Lower lobe of right lung (tissue), 2 donors: Measurements from ENCODE around the gene HSPG2. TPM values are rescaled to one million over a fixed set of nuclear protein-coding genes. Genes with fewer than 3 reads are reported as not detected.

ENCODE experiments used
- ATAC-seq, 2 donors: fragments of 200-7000 bp; cut with Tn5 transposase; one replicate each; pipeline ENCODE4 v1.9.1; 2020 to 2022; ENCODE audit warnings: mild to moderate bottlenecking in 2 of 2, moderate library complexity in 2 of 2
- DNase-seq: peaks from one replicate; pipeline ENCODE4 v3.0.0-alpha.2; 2020
- H3K27ac ChIP-seq: fragments of 200-600 bp; one replicate; pipeline ENCODE4 v1.8.0; 2022
- H3K27me3 ChIP-seq: fragments of 200-600 bp; one replicate; pipeline ENCODE4 v1.8.0; 2022; ENCODE audit warnings: low read depth
- H3K36me3 ChIP-seq: fragments of 200-600 bp; one replicate; pipeline ENCODE4 v1.8.0; 2022; ENCODE audit warnings: mild to moderate bottlenecking
- H3K4me1 ChIP-seq: fragments of 200-600 bp; one replicate; pipeline ENCODE4 v1.8.0; 2022
- H3K4me3 ChIP-seq: fragments of 200-600 bp; one replicate; pipeline ENCODE4 v1.8.0; 2022; ENCODE audit warnings: mild to moderate bottlenecking
- H3K9me3 ChIP-seq: fragments of 200-600 bp; one replicate; pipeline ENCODE4 v1.8.0; 2022
- CTCF ChIP-seq: fragments of 200-600 bp; IDR thresholded peaks from one replicate; pipeline ENCODE4 v1.8.0; 2022; ENCODE audit warnings: antibody characterized with exemption, mild to moderate bottlenecking
- intact Hi-C: fragments of 100-400 bp; cut with DNase I; formaldehyde crosslinking; loops from one replicate; pipeline ENCODE4 v1.11.0; 2022
- total RNA-seq: library from RNA; stranded (reverse); fragmentation: NEBNext Ultra II Directional; extraction: Animal tissue kit (Norgen Biotek cat#: 25700); gene quantifications from one replicate; pipeline ENCODE4 v1.2.1, GENCODE V29; 2021
- donor health status: DM: no; HTN: yes; CAD: no; lungs with severe emphysema.

HSPG2 gene
- total RNA-seq, 1 donor from 2014 or later, result 216 TPM

- peaks cover 74% of the 10 kb centered on the region for H3K36me3 ChIP-seq
- no peak for TF ChIP-seq CTCF
These were observed 71.0 kb downstream of the HSPG2 start for GRCh38 chr1:21865943-21866706.

DNA sequence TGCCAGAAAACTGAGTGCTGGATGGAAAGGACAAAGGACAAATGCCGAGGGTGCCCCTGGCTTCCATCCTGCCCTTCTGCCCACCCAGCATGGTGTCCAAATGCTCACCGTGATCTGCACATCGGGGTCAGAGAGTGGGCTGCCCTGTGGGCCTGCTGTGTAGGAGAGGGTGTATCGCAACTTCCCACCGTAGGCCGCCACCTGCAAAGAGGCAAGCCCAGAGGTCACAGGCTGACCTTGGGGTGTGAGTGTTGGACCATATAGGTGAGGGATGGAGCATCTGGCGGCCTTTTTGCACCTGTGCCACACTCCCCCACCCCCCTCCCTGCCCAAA lies 71.5 kb downstream of the HSPG2 start:
- ATAC-seq, result no peak
- intact Hi-C loops, result no loop called here
- no peak for DNase-seq
- no peaks in the 10 kb centered on the region for H3K27me3 ChIP-seq
- no peaks in the 10 kb centered on the region for H3K4me1 ChIP-seq
- H3K4me3 ChIP-seq, result no peak overlapping the region
- peaks cover 74% of the 10 kb centered on the region for H3K36me3 ChIP-seq
- H3K9me3 ChIP-seq, result no peaks in the 10 kb centered on the region
- TF ChIP-seq CTCF, result no peak
- no peak overlapping the region for H3K27ac ChIP-seq

More at GRCh38 chr1:21865943-21866706, 71.0 kb downstream of the HSPG2 start:
- Histone ChIP-seq H3K27me3 (no peaks in the 10 kb centered on the region), H3K4me1 (no peaks in the 10 kb centered on the region), H3K27ac (no peak overlapping the region), H3K9me3 (no peaks in the 10 kb centered on the region), H3K4me3 (no peak overlapping the region)
- no peak for ATAC-seq
- no peak for DNase-seq
- intact Hi-C loops, result no loop called here

- ATAC-seq, result no peak
- Histone ChIP-seq H3K4me3 (no peak overlapping the region), H3K4me1 (no peaks in the 10 kb centered on the region), H3K27me3 (no peaks in the 10 kb centered on the region), H3K9me3 (no peaks in the 10 kb centered on the region), H3K27ac (no peak overlapping the region), H3K36me3 (peaks cover 75% of the 10 kb centered on the region)
- intact Hi-C loops, result no loop called here
- peak; percentile 41 for DNase-seq
- no peak for TF ChIP-seq CTCF
These were observed 72.4 kb downstream of the HSPG2 start for GRCh38 chr1:21864730-21865129.

- peaks cover 76% of the 10 kb centered on the region for H3K36me3 ChIP-seq
- TF ChIP-seq CTCF, result no peak
- DNase-seq, result peak; percentile 37
- H3K27ac ChIP-seq, result no peak overlapping the region
- no peaks in the 10 kb centered on the region for H3K4me1 ChIP-seq
- intact Hi-C loops, result no loop called here
- no peaks in the 10 kb centered on the region for H3K9me3 ChIP-seq
- no peaks in the 10 kb centered on the region for H3K27me3 ChIP-seq
- H3K4me3 ChIP-seq, result no peak overlapping the region
- peak; percentile 7 to 11 for ATAC-seq
These were observed 73.1 kb downstream of the HSPG2 start for GRCh38 chr1:21863981-21864380.

DNA sequence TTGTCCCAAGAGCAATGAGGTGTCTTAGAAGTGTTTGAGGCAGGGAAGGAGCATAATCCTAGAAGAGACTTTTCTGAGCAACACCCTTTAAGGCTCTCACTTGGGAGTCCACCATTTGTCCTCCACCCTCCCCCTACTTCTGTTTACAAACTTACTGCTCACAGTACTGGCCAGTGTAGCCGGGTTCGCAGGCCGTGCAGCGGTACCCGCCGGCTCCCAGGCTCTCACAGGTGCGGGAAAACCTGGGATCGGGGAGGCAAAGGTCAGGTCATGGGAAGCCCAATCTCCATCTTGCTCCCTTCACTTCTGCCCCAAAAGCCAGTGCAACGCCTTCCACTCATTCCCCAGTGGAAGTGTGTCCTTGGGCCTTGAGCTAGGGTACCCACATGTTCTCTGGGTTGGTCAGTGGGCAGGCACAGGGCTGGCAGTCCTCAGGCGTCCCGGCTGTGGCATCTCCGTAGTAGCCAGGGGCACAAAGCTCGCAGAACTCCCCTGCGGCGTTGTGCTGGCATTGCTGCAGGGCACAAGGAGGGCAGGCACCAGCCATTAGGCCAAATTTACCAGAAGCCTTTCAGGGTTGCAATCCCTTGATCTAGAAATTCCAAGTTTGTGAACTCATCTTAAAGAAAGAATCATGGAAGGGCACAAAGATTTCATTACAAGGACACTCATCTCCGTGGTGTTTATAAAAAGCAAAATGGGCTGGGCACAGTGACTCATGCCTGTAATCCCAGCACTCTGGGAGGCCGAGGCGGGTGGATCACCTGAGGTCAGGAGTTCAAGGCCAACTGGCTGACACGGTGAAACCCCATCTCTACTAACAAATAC lies 75.3 kb downstream of the HSPG2 start:
- Histone ChIP-seq H3K27me3 (no peaks in the 10 kb centered on the region), H3K9me3 (no peaks in the 10 kb centered on the region), H3K27ac (no peak overlapping the region), H3K4me3 (no peak overlapping the region), H3K4me1 (no peaks in the 10 kb centered on the region), H3K36me3 (peaks cover 93% of the 10 kb centered on the region)
- no peak for TF ChIP-seq CTCF
- no peak for ATAC-seq
- DNase-seq, result no peak
- intact Hi-C loops, result no loop called here
